H1 (cell line): ENCODE results near the gene CD151. TPM values are rescaled to one million over a fixed set of nuclear protein-coding genes. Genes with fewer than 3 reads are reported as not detected.

Source experiments
- CTCF ChIA-PET: fragments of 300-600 bp; sonication (Branson Sonifier 250); formaldehyde crosslinking; loops from one replicate; lab custom pipeline; 2021; ENCODE audit not compliant: partially characterized antibody; lab: Charles Lee
- POLR2A ChIA-PET: fragments of 300-600 bp; sonication (Branson Sonifier 250); formaldehyde crosslinking; loops from one replicate; lab custom pipeline; 2021; ENCODE audit warnings: inconsistent platforms; ENCODE audit not compliant: partially characterized antibody; lab: Charles Lee
- DNase-seq, 2 experiments: peaks; one replicate each; pipeline versions ENCODE4 v3.0.0 to v3.0.0-alpha.2; 2010 to 2022; ENCODE audit warnings: low spot score in 2 of 2, low read depth in 1 of 2, mixed read lengths in 1 of 2
- FAIRE-seq: peaks from 2 replicates; lab custom pipeline; 2011; peaks lifted over from hg19 to GRCh38; lab: Jason Lieb, UNC
- H2AFZ ChIP-seq: 2 replicates; pipeline ENCODE4 v1.8.1; 2012; ENCODE audit warnings: low read length, inconsistent platforms
- H2AK5ac ChIP-seq: 2 replicates; pipeline ENCODE4 v1.6.1; 2013; ENCODE audit warnings: low read depth, low read length
- H2BK120ac ChIP-seq: replicated peaks from 2 replicates; pipeline ENCODE3; 2013; ENCODE audit warnings: low read depth, low read length, inconsistent platforms
- H2BK12ac ChIP-seq: 2 replicates; pipeline ENCODE4 v1.6.1; 2013; ENCODE audit warnings: low read depth, low read length
- H2BK15ac ChIP-seq: 2 replicates; pipeline ENCODE4 v1.6.1; 2013; ENCODE audit warnings: low read length
- H2BK20ac ChIP-seq: 2 replicates; pipeline ENCODE4 v1.6.1; 2013; ENCODE audit warnings: low read length
- H2BK5ac ChIP-seq: 2 replicates; pipeline ENCODE4 v1.6.1; 2013; ENCODE audit warnings: low read depth, low read length
- H3K14ac ChIP-seq: 2 replicates; pipeline ENCODE4 v1.6.1; 2013; ENCODE audit warnings: inconsistent platforms; ENCODE audit not compliant: insufficient read length
- H3K18ac ChIP-seq: 2 replicates; pipeline ENCODE4 v1.6.1; 2013; ENCODE audit warnings: low read length; ENCODE audit errors: extremely low read depth
- H3K23ac ChIP-seq: 2 replicates; pipeline ENCODE4 v1.6.1; 2013; ENCODE audit warnings: inconsistent platforms; ENCODE audit not compliant: insufficient read length
- H3K23me2 ChIP-seq: 2 replicates; pipeline ENCODE4 v1.6.1; 2013; ENCODE audit warnings: low read depth, low read length
- H3K27ac ChIP-seq: 2 replicates; pipeline ENCODE4 v1.6.1; 2011; ENCODE audit warnings: low read depth, low read length, inconsistent platforms
- H3K27me3 ChIP-seq, 4 experiments: replicated peaks in 1 of 4; 1 replicate in 1 of 4; 2 replicates in 3 of 4; pipeline versions ENCODE4 v1.6.1 to v1.8.1; 2011 to 2013; ENCODE audit warnings: low read length in 3 of 4, mild to moderate bottlenecking in 3 of 4, inconsistent platforms in 2 of 4, mixed read lengths in 2 of 4, moderate library complexity in 1 of 4; ENCODE audit not compliant: control insufficient read depth in 3 of 4, insufficient read depth in 3 of 4; ENCODE audit errors: extremely low read depth in 1 of 4
- H3K36me3 ChIP-seq, 4 experiments: 2 replicates each; pipeline versions ENCODE4 v1.6.1 to v1.8.1; 2011 to 2013; ENCODE audit warnings: mild to moderate bottlenecking in 4 of 4, low read length in 3 of 4, moderate library complexity in 2 of 4, control low read depth in 1 of 4, inconsistent platforms in 1 of 4; ENCODE audit not compliant: insufficient read depth in 4 of 4, control insufficient read depth in 2 of 4
- H3K4ac ChIP-seq: replicated peaks from 2 replicates; pipeline ENCODE3; 2013; ENCODE audit warnings: low read length, low read depth, mixed read lengths, inconsistent platforms; ENCODE audit not compliant: insufficient read length
- H3K4me1 ChIP-seq, 4 experiments: replicated peaks in 1 of 4; 1 replicate in 1 of 4; 2 replicates in 3 of 4; pipeline versions ENCODE4 v1.6.1 to v1.8.1; 2011 to 2013; ENCODE audit warnings: low read length in 3 of 4, inconsistent platforms in 2 of 4, mixed read lengths in 1 of 4; ENCODE audit not compliant: insufficient read depth in 4 of 4, control insufficient read depth in 3 of 4
- H3K4me2 ChIP-seq, 2 experiments: 2 replicates each; pipeline versions ENCODE4 v1.6.1 to v1.8.1; 2011 to 2013; ENCODE audit warnings: low read depth in 2 of 2, low read length in 2 of 2, control low read depth in 1 of 2, inconsistent platforms in 1 of 2, mild to moderate bottlenecking in 1 of 2; ENCODE audit not compliant: insufficient read depth in 1 of 2
- H3K4me3 ChIP-seq, 4 experiments: fragments of 200-600, 300-600 bp in 1 of 4; sonication (generic), shearing (Covaris generic), sonication (Bioruptor Twin) in 1 of 4; 2 replicates each; pipeline versions ENCODE4 v1.5.1 to v1.8.1; 2011 to 2016; ENCODE audit warnings: low read length in 4 of 4, low read depth in 3 of 4, control low read depth in 2 of 4, inconsistent platforms in 2 of 4, mild to moderate bottlenecking in 2 of 4, mixed read lengths in 1 of 4, moderate library complexity in 1 of 4; ENCODE audit not compliant: insufficient read depth in 2 of 4; ENCODE audit errors: extremely low read depth in 1 of 4
- H3K56ac ChIP-seq: replicated peaks from 2 replicates; pipeline ENCODE3; 2013; ENCODE audit warnings: low read depth, mild to moderate bottlenecking, mixed read lengths, low read length, inconsistent platforms; ENCODE audit not compliant: insufficient read length
- H3K79me1 ChIP-seq: 2 replicates; pipeline ENCODE4 v1.6.1; 2013; ENCODE audit warnings: low read depth, low read length, control low read depth
- H3K79me2 ChIP-seq, 2 experiments: 2 replicates each; pipeline versions ENCODE4 v1.6.1 to v1.8.1; 2012 to 2013; ENCODE audit warnings: low read length in 2 of 2, mild to moderate bottlenecking in 2 of 2, inconsistent platforms in 1 of 2; ENCODE audit not compliant: insufficient read depth in 2 of 2, control insufficient read depth in 1 of 2
- H3K9ac ChIP-seq, 4 experiments: replicated peaks in 1 of 4; 1 replicate in 1 of 4; 2 replicates in 3 of 4; pipeline versions ENCODE4 v1.6.1 to v1.8.1; 2011 to 2013; ENCODE audit warnings: low read depth in 3 of 4, low read length in 3 of 4, control low read depth in 2 of 4, mild to moderate bottlenecking in 2 of 4, moderate library complexity in 2 of 4, inconsistent platforms in 1 of 4; ENCODE audit errors: extremely low read depth in 1 of 4
- H3K9me3 ChIP-seq, 2 experiments: 2 replicates each; pipeline versions ENCODE4 v1.6.1 to v1.8.1; 2012 to 2013; ENCODE audit warnings: mild to moderate bottlenecking in 2 of 2, moderate library complexity in 2 of 2, control low read depth in 1 of 2, inconsistent platforms in 1 of 2, low read depth in 1 of 2, low read length in 1 of 2, mixed read lengths in 1 of 2; ENCODE audit not compliant: insufficient read depth in 2 of 2
- H4K20me1 ChIP-seq, 2 experiments: replicated peaks in 1 of 2; 2 replicates each; pipeline versions ENCODE3 to v1.8.1; 2011 to 2013; ENCODE audit warnings: inconsistent platforms in 2 of 2, low read length in 2 of 2, mild to moderate bottlenecking in 1 of 2; ENCODE audit not compliant: insufficient read depth in 2 of 2, control insufficient read depth in 1 of 2
- H4K5ac ChIP-seq: 2 replicates; pipeline ENCODE4 v1.6.1; 2013; ENCODE audit warnings: low read length, low read depth, mixed read lengths, inconsistent platforms; ENCODE audit not compliant: insufficient read length
- H4K8ac ChIP-seq: 2 replicates; pipeline ENCODE4 v1.8.0; 2013; ENCODE audit warnings: mild to moderate bottlenecking, moderate library complexity, low read length, inconsistent platforms; ENCODE audit not compliant: insufficient read depth; ENCODE audit errors: extremely low read depth
- H4K91ac ChIP-seq: replicated peaks from 2 replicates; pipeline ENCODE3; 2013; ENCODE audit warnings: low read length, mixed read lengths, inconsistent platforms; ENCODE audit not compliant: insufficient read length
- CBX8 ChIP-seq: fragments of 300-800, 300-1000 bp; sonication (generic); IDR thresholded peaks from 2 replicates; pipeline ENCODE4 v1.7.1; 2016; ENCODE audit warnings: low read depth, low read length, borderline replicate concordance
- CEBPB ChIP-seq: IDR thresholded peaks from 2 replicates; pipeline ENCODE4 v1.6.1; 2012; ENCODE audit warnings: low read depth, low read length
- EGR1 ChIP-seq: IDR thresholded peaks from 2 replicates; pipeline ENCODE4 v1.6.1; 2011; ENCODE audit warnings: low read depth, low read length, borderline replicate concordance
- EP300 ChIP-seq, 2 experiments: IDR thresholded peaks; 1 replicate in 1 of 2; 2 replicates in 1 of 2; pipeline ENCODE4 v1.6.1; 2011 to 2012; ENCODE audit warnings: low read depth in 2 of 2, low read length in 2 of 2, mild to moderate bottlenecking in 2 of 2, borderline replicate concordance in 1 of 2, inconsistent platforms in 1 of 2, moderate library complexity in 1 of 2
- NANOG ChIP-seq: IDR thresholded peaks from 2 replicates; pipeline ENCODE4 v1.6.1; 2011; ENCODE audit warnings: low read length, low read depth, mild to moderate bottlenecking, inconsistent platforms; ENCODE audit not compliant: insufficient read depth, poor library complexity, severe bottlenecking
- PHF8 ChIP-seq: fragments of 200-600 bp; sonication (generic); conservative IDR thresholded peaks from 2 replicates; pipeline ENCODE4 v1.7.1; 2012; ENCODE audit warnings: low read depth, mild to moderate bottlenecking, inconsistent platforms, low read length, moderate library complexity
- RAD21 ChIP-seq, 2 experiments: IDR thresholded peaks in 1 of 2; conservative IDR thresholded peaks in 1 of 2; 2 replicates each; pipeline ENCODE4 v1.6.1; 2011; ENCODE audit warnings: low read depth in 2 of 2, low read length in 2 of 2, improper control_type of control experiment in 1 of 2, inconsistent platforms in 1 of 2, mild to moderate bottlenecking in 1 of 2, moderate library complexity in 1 of 2
- RNF2 ChIP-seq: fragments of 200-900, 300-1000 bp; sonication (generic); IDR thresholded peaks from 2 replicates; pipeline ENCODE4 v1.7.1; 2016; ENCODE audit warnings: borderline replicate concordance, low read depth, mild to moderate bottlenecking, antibody characterized with exemption, low read length; ENCODE audit not compliant: poor library complexity, severe bottlenecking; ENCODE audit errors: missing control alignments
- SIN3A ChIP-seq, 2 experiments: IDR thresholded peaks in 1 of 2; conservative IDR thresholded peaks in 1 of 2; 2 replicates each; pipeline ENCODE4 v1.6.1; 2011 to 2012; ENCODE audit warnings: low read length in 2 of 2, improper control_type of control experiment in 1 of 2, low read depth in 1 of 2, mild to moderate bottlenecking in 1 of 2
- SRF ChIP-seq: IDR thresholded peaks from 2 replicates; pipeline ENCODE4 v1.6.1; 2011; ENCODE audit warnings: mild to moderate bottlenecking, low read depth, low read length, moderate library complexity
- TBP ChIP-seq: IDR thresholded peaks from 2 replicates; pipeline ENCODE4 v1.6.1; 2011; ENCODE audit warnings: low read depth, low read length, improper control_type of control experiment
- TEAD4 ChIP-seq: IDR thresholded peaks from 2 replicates; pipeline ENCODE4 v1.6.1; 2012; ENCODE audit warnings: low read depth, low read length, inconsistent platforms, mixed read lengths
- WGBS, 2 experiments: shearing (Covaris generic) in 1 of 2; methylation state at CpG; one replicate each; pipeline versions ENCODE4 v1.1.6 to v1.1.7; 2013 to 2015; ENCODE audit warnings: low lambda C conversion rate in 2 of 2, mixed read lengths in 2 of 2, inconsistent platforms in 1 of 2, low coverage in 1 of 2, missing lambda C conversion rate in 1 of 2; ENCODE audit not compliant: insufficient replicate concordance in 2 of 2, insufficient coverage in 1 of 2, insufficient read length in 1 of 2; ENCODE audit errors: extremely low coverage in 1 of 2, missing lambda C conversion rate in 1 of 2; 5-methylcytosine and 5-hydroxymethylcytosine counted together
- polyA plus RNA-seq, 7 experiments: library from polyadenylated mRNA; depleted of rRNA in 3 of 7; stranded (reverse) in 5 of 7; unstranded in 2 of 7; fragments of >200 nt in 5 of 7; fragments of 200-250 nt in 2 of 7; gene quantifications; 1 replicate in 5 of 7; 2 replicates in 1 of 7; 4 replicates in 1 of 7; pipeline versions ENCODE4 v1.2.1 to v1.2.3, GENCODE V29; 2011 to 2013; ENCODE audit warnings: missing spikeins in 2 of 7, mixed read lengths in 2 of 7
- total RNA-seq: library from RNA; stranded (reverse); fragmentation: NEBNext Ultra II Directional; extraction: Animal tissue kit (Norgen Biotek cat#: 25700); gene quantifications from 2 replicates; pipeline ENCODE4 v1.2.1, GENCODE V29; 2021

CD151 gene
- total and polyA plus RNA-seq, 2 of the 8 experiments (the other 6 are each of a cell fraction or from before 2014, with no cell fraction given) = 101 to 212 TPM

DNA sequence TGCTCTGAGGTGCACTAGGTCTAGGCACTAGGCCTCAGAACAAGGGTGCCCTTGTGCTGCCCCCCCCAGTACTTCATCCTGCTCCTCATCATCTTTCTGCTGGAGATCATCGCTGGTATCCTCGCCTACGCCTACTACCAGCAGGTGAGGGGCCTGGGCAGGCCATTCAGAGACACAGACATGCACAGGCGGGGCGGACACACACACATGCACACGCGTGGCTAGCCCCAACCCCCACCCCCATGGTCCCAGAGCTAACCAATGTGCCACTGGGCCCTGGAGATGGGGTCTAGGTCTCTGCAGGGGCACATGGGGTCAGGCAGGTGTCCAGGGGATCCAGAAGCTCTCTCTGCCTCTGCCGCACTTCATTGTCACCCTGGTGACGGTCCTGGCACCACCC lies 3.9 kb downstream of the CD151 start:
- WGBS, 2 experiments = 83% methylated on average over 9 of the region's 9 CpGs; no CpG with 5 or more reads in 1 of the 2 experiments
- ChIA-PET POLR2A (interaction anchor here (0.6 to 53.0 kb wide), 6 partner anchors 7 to 321 kb away, joined by 3 to 1917 read pairs (median 119); partner anchors contain the start of genes CD151, CEND1, CRACR2B and GATD1), CTCF (interaction anchor here (0.6 to 5.2 kb wide), 5 partner anchors 8 to 91 kb away, joined by 3 to 26 read pairs (median 5); partner anchors contain the start of gene CRACR2B)
- H2BK12ac ChIP-seq = no peak overlapping the region
- H4K91ac ChIP-seq = no peak overlapping the region
- no peaks in the 10 kb centered on the region for H3K9me3 ChIP-seq
- H2AK5ac ChIP-seq = no peak overlapping the region
- peaks cover 10 to 30% (median 24%) of the 10 kb centered on the region in 4 experiments; a peak in 7 of 8 replicates for H3K36me3 ChIP-seq
- no peak overlapping the region for H4K8ac ChIP-seq
- peaks cover 0 to 11% of the 10 kb centered on the region in 2 experiments; a peak in 2 of 4 replicates for H3K79me2 ChIP-seq
- H3K56ac ChIP-seq = no peak overlapping the region
- H2BK15ac ChIP-seq = no peak overlapping the region
- peaks cover 15% of the 10 kb centered on the region; the same call in 1 of the 2 replicates for H3K23me2 ChIP-seq
- no peak overlapping the region for H3K4ac ChIP-seq
- no peak overlapping the region for H3K27ac ChIP-seq
- no peak overlapping the region for H3K9ac ChIP-seq
- no peak overlapping the region for H3K23ac ChIP-seq
- peaks cover 9% of the 10 kb centered on the region; the same call in 1 of the 2 replicates for H3K79me1 ChIP-seq
- no peak overlapping the region for H3K14ac ChIP-seq
- H3K4me3 ChIP-seq = no peak overlapping the region
- peaks cover 3 to 44% of the 10 kb centered on the region in 2 experiments for H4K20me1 ChIP-seq
- H3K18ac ChIP-seq = no peak overlapping the region
- H3K27me3 ChIP-seq = peaks cover 0 to 7% (median 7%) of the 10 kb centered on the region in 4 experiments; a peak in 4 of 7 replicates
- no peak overlapping the region for H2BK20ac ChIP-seq
- H2BK5ac ChIP-seq = no peak overlapping the region
- H4K5ac ChIP-seq = no peak overlapping the region
- no peak for FAIRE-seq
- H3K4me1 ChIP-seq = peaks cover 0 to 30% (median 24%) of the 10 kb centered on the region in 4 experiments; a peak in 6 of 7 replicates
- no peak overlapping the region for H3K4me2 ChIP-seq
- H2BK120ac ChIP-seq = no peak overlapping the region
- DNase-seq = no peak
- no peak overlapping the region for H2AFZ ChIP-seq
- TF ChIP-seq CEBPB = no peak
- TF ChIP-seq TEAD4 = no peak
- TF ChIP-seq EGR1 = no peak
- no peak for TF ChIP-seq PHF8
- no peak for TF ChIP-seq RAD21 (IDR thresholded peaks at IDR 0.05 in 1 of 2, conservative IDR thresholded peaks at IDR 0.05 in 1 of 2; ENCODE audit: low read depth in 2 of 2, low read length in 2 of 2)
- no peak for TF ChIP-seq SRF
- TF ChIP-seq TBP = no peak
- no peak for TF ChIP-seq NANOG
- TF ChIP-seq RNF2 = no peak
- TF ChIP-seq CBX8 = no peak
- TF ChIP-seq EP300 (IDR thresholded peaks at IDR 0.05; ENCODE audit: borderline replicate concordance in 1 of 2, low read depth in 2 of 2, low read length in 2 of 2) = no peak
- TF ChIP-seq SIN3A (conservative IDR thresholded peaks at IDR 0.05 in 1 of 2, IDR thresholded peaks at IDR 0.05 in 1 of 2; ENCODE audit: low read depth in 1 of 2, low read length in 2 of 2) = no peak
